Left ventricle myocardium superior (tissue), 1 donor: ENCODE results near the gene FILIP1. TPM values are rescaled to one million over a fixed set of nuclear protein-coding genes. Genes with fewer than 3 reads are reported as not detected.
"Not testable (repeated sequence)": the region's sequence is repeated elsewhere in the genome, so short reads cannot be mapped to it uniquely, and the experiment has no call there.

ENCODE experiments used
- ATAC-seq: fragments of 200-7000 bp; cut with Tn5 transposase; one replicate; pipeline ENCODE4 v1.9.1; 2020; ENCODE audit warnings: mild to moderate bottlenecking, moderate library complexity
- DNase-seq: peaks from one replicate; pipeline ENCODE4 v3.0.0-alpha.2; 2020
- intact Hi-C: fragments of 100-400 bp; cut with micrococcal nuclease; formaldehyde crosslinking; loops from one replicate; pipeline ENCODE4 v1.11.0; 2022
- total RNA-seq: library from RNA; stranded (reverse); fragmentation: NEBNext Ultra II Directional; extraction: Animal tissue kit (Norgen Biotek cat#: 25700); gene quantifications from one replicate; pipeline ENCODE4 v1.2.1, GENCODE V29; 2021
- donor health status: DM: no; HTN: yes; CAD: no; lungs with severe emphysema.

FILIP1 gene
- total RNA-seq, 1 donor from 2014 or later = 156 TPM

- peak; percentile 41 for DNase-seq
- peak; percentile 92 for ATAC-seq
- intact Hi-C loops = loop anchor here (10.0 kb wide), 1 partner anchor 53 kb away; no protein-coding TSS in a partner anchor
Measured at GRCh38 chr6:75431379-75431778, 62.2 kb downstream of the FILIP1 start.

GRCh38 chr6:75430631-75431325, 62.8 kb downstream of the FILIP1 start:
- DNase-seq = no peak
- ATAC-seq = peak; percentile 41
- intact Hi-C loops = loop anchor here (10.0 kb wide), 1 partner anchor 54 kb away; no protein-coding TSS in a partner anchor

- intact Hi-C loops = no loop called here
- DNase-seq (no peak), ATAC-seq (peak; percentile 46)
Measured at GRCh38 chr6:75429061-75429703, 64.4 kb downstream of the FILIP1 start.

GRCh38 chr6:75428204-75428603, 65.4 kb downstream of the FILIP1 start:
- ATAC-seq (no peak), DNase-seq (no peak)
- intact Hi-C loops = no loop called here

- ATAC-seq (no peak), DNase-seq (no peak)
- intact Hi-C loops = no loop called here
Measured at GRCh38 chr6:75427329-75427728, 66.3 kb downstream of the FILIP1 start.

GRCh38 chr6:75424618-75425548, 68.7 kb downstream of the FILIP1 start:
- no peak for DNase-seq
- intact Hi-C loops = no loop called here
- ATAC-seq = no peak

GRCh38 chr6:75423386-75423785, 70.2 kb downstream of the FILIP1 start:
- intact Hi-C loops = no loop called here
- DNase-seq = no peak
- no peak for ATAC-seq

GRCh38 chr6:75422024-75422639, 71.5 kb downstream of the FILIP1 start:
- no peak for DNase-seq
- ATAC-seq = peak; percentile 4
- intact Hi-C loops = no loop called here

- intact Hi-C loops = no loop called here
- DNase-seq = no peak
- ATAC-seq = no peak
Measured at GRCh38 chr6:75421316-75422023, 72.1 kb downstream of the FILIP1 start.

- DNase-seq = no peak
- ATAC-seq = peak; percentile 8
- intact Hi-C loops = no loop called here
Measured at GRCh38 chr6:75419980-75420379, 73.6 kb downstream of the FILIP1 start.

GRCh38 chr6:75419416-75419815, 74.2 kb downstream of the FILIP1 start:
- peak; percentile 54 for DNase-seq
- intact Hi-C loops = no loop called here
- peak; percentile 38 for ATAC-seq

- peak; percentile 25 for ATAC-seq
- DNase-seq = no peak
- intact Hi-C loops = no loop called here
Measured at GRCh38 chr6:75418233-75418632, 75.4 kb downstream of the FILIP1 start.

- no peak for ATAC-seq
- intact Hi-C loops = no loop called here
- no peak for DNase-seq
Measured at GRCh38 chr6:75416443-75416842, 77.2 kb downstream of the FILIP1 start.

GRCh38 chr6:75415804-75416203, 77.8 kb downstream of the FILIP1 start:
- no peak for ATAC-seq
- intact Hi-C loops = no loop called here
- DNase-seq = no peak

- DNase-seq (no peak), ATAC-seq (no peak)
- intact Hi-C loops = no loop called here
Measured at GRCh38 chr6:75414445-75415021, 79.1 kb downstream of the FILIP1 start.

GRCh38 chr6:75412969-75413662, 80.5 kb downstream of the FILIP1 start:
- peak; percentile 35 for ATAC-seq
- intact Hi-C loops = no loop called here
- DNase-seq = no peak

GRCh38 chr6:75410564-75410963, 83.0 kb downstream of the FILIP1 start:
- intact Hi-C loops, DNase-seq, ATAC-seq: not testable (repeated sequence)

GRCh38 chr6:75409928-75410327, 83.7 kb downstream of the FILIP1 start:
- DNase-seq (no peak), ATAC-seq (no peak)

More at GRCh38 chr6:75409928-75410327, 83.7 kb downstream of the FILIP1 start:
- intact Hi-C loops = no loop called here
